GM12878 (cell line): ENCODE results near the gene SLC3A2. TPM values are rescaled to one million over a fixed set of nuclear protein-coding genes. Genes with fewer than 3 reads are reported as not detected.

Experiments
- ATAC-seq: fragments of 200-7000 bp; cut with Tn5 transposase; 3 replicates; pipeline ENCODE4 v1.9.1; 2020; ENCODE audit warnings: mild to moderate bottlenecking, moderate library complexity
- BruUV-seq: library from RNA; stranded (reverse); fragments of 400-500 nt; replicated peaks from 2 replicates; lab custom pipeline; 2021; lab: Mats Ljungman, UMichigan
- CTCF ChIA-PET: fragments of 300-600 bp; sonication (Branson Sonifier 250); formaldehyde crosslinking; extraction: SDS; loops from one replicate; lab custom pipeline; 2021; ENCODE audit warnings: inconsistent platforms; lab: Yijun Ruan, JAX
- POLR2A ChIA-PET: fragments of 350-600 bp; formaldehyde crosslinking; extraction: SDS; loops from one replicate; lab custom pipeline; 2021; ENCODE audit warnings: inconsistent platforms; lab: Charles Lee
- RAD21 ChIA-PET: fragments of 300-600 bp; sonication (Branson Sonifier 250); formaldehyde crosslinking; loops from one replicate; lab custom pipeline; 2023; ENCODE audit warnings: antibody characterized with exemption; ENCODE audit not compliant: unreplicated experiment; lab: Charles Lee
- SMC1A ChIA-PET: fragments of 300-600 bp; sonication (Branson Sonifier 250); formaldehyde crosslinking; loops from one replicate; lab custom pipeline; 2023; ENCODE audit not compliant: unreplicated experiment, uncharacterized antibody; lab: Charles Lee
- DNase-seq: peaks from one replicate; pipeline ENCODE4 v3.0.0-alpha.2; 2011; ENCODE audit warnings: low read depth, low spot score
- FAIRE-seq: peaks from 3 replicates; lab custom pipeline; 2011; peaks lifted over from hg19 to GRCh38; lab: Jason Lieb, UNC
- H2AFZ ChIP-seq: 2 replicates; pipeline ENCODE4 v1.6.0; 2011; ENCODE audit warnings: low read depth, low read length, control low read depth; ENCODE audit not compliant: control insufficient read depth
- H3K27ac ChIP-seq: 2 replicates; pipeline ENCODE4 v1.5.1; 2011; ENCODE audit warnings: control low read depth; ENCODE audit not compliant: control insufficient read depth, insufficient read depth
- H3K27me3 ChIP-seq, 2 experiments: replicated peaks in 1 of 2; 2 replicates each; pipeline versions ENCODE4 v1.6.0 to v1.6.1; 2011; ENCODE audit warnings: low read length in 1 of 2; ENCODE audit not compliant: control insufficient read depth in 2 of 2, insufficient read depth in 2 of 2
- H3K36me3 ChIP-seq, 2 experiments: 2 replicates each; pipeline ENCODE4 v1.5.1; 2011; ENCODE audit warnings: low read length in 1 of 2; ENCODE audit not compliant: control insufficient read depth in 2 of 2, insufficient read depth in 2 of 2
- H3K4me1 ChIP-seq: 2 replicates; pipeline ENCODE4 v1.6.1; 2011; ENCODE audit warnings: mild to moderate bottlenecking, low read length, moderate library complexity, mixed read lengths; ENCODE audit not compliant: control insufficient read depth, insufficient read depth
- H3K4me2 ChIP-seq: 2 replicates; pipeline ENCODE4 v1.6.0; 2011; ENCODE audit warnings: control low read depth; ENCODE audit not compliant: control insufficient read depth, insufficient read depth
- H3K4me3 ChIP-seq: fragments of 200-600 bp; sonication (generic); 2 replicates; pipeline ENCODE4 v1.5.1; 2016
- H3K79me2 ChIP-seq: 2 replicates; pipeline ENCODE4 v1.6.0; 2011; ENCODE audit warnings: low read length; ENCODE audit not compliant: control insufficient read depth, insufficient read depth
- H3K9ac ChIP-seq: 2 replicates; pipeline ENCODE4 v1.8.0; 2011; ENCODE audit warnings: low read length, control low read depth, mixed read lengths; ENCODE audit not compliant: control insufficient read depth, insufficient read depth
- H3K9me3 ChIP-seq: replicated peaks from 3 replicates; pipeline ENCODE4 v1.5.1; 2011; ENCODE audit warnings: mild to moderate bottlenecking, low read length; ENCODE audit not compliant: control insufficient read depth, insufficient read depth
- H4K20me1 ChIP-seq: 2 replicates; pipeline ENCODE4 v1.6.0; 2011; ENCODE audit not compliant: control insufficient read depth, insufficient read depth
- EZH2 ChIP-seq: IDR thresholded peaks from 2 replicates; pipeline ENCODE4 v1.6.1; 2012; ENCODE audit warnings: low read depth, mild to moderate bottlenecking, control low read depth, inconsistent platforms, low read length, borderline replicate concordance; ENCODE audit not compliant: control insufficient read depth
- HDAC2 ChIP-seq: fragments of 200-600 bp; sonication (generic); IDR thresholded peaks from 2 replicates; pipeline ENCODE4 v1.6.1; 2017
- IKZF1 ChIP-seq: fragments of 450-650 bp; conservative IDR thresholded peaks from 2 replicates; pipeline ENCODE4 v1.6.1; 2017; ENCODE audit warnings: antibody characterized with exemption, mild to moderate bottlenecking
- IKZF2 ChIP-seq, 2 experiments: fragments of 450-650 bp; IDR thresholded peaks; 2 replicates each; pipeline ENCODE4 v1.6.1; 2017; ENCODE audit warnings: mild to moderate bottlenecking in 2 of 2, moderate library complexity in 2 of 2
- KAT2A ChIP-seq: conservative IDR thresholded peaks from 2 replicates; pipeline ENCODE4 v1.6.1; 2011; ENCODE audit warnings: low read depth, low read length; ENCODE audit not compliant: control insufficient read depth
- MTA3 ChIP-seq: IDR thresholded peaks from 2 replicates; pipeline ENCODE4 v1.6.1; 2012; ENCODE audit warnings: low read length, inconsistent platforms, borderline replicate concordance
- MXI1 ChIP-seq: fragments of 150-350 bp; IDR thresholded peaks from 2 replicates; pipeline ENCODE4 v1.6.1; 2011; ENCODE audit warnings: low read depth, mild to moderate bottlenecking, inconsistent platforms, low read length, improper control_type of control experiment
- NBN ChIP-seq: fragments of 450-650 bp; IDR thresholded peaks from 2 replicates; pipeline ENCODE4 v1.6.1; 2016
- NR2F1 ChIP-seq: fragments of 450-650 bp; conservative IDR thresholded peaks from 2 replicates; pipeline ENCODE4 v1.6.1; 2017; ENCODE audit warnings: mild to moderate bottlenecking
- NRF1 ChIP-seq: conservative IDR thresholded peaks from 2 replicates; pipeline ENCODE4 v1.6.1; 2011; ENCODE audit warnings: mild to moderate bottlenecking, low read depth, low read length, improper control_type of control experiment
- POU2F2 ChIP-seq: IDR thresholded peaks from 3 replicates; pipeline ENCODE4 v1.6.1; 2011; ENCODE audit warnings: low read depth, mild to moderate bottlenecking, low read length, borderline replicate concordance
- RFX5 ChIP-seq: IDR thresholded peaks from 2 replicates; pipeline ENCODE4 v1.6.1; 2011; ENCODE audit warnings: low read depth, low read length, improper control_type of control experiment
- SP1 ChIP-seq: IDR thresholded peaks from one replicate; pipeline ENCODE4 v1.6.1; 2011; ENCODE audit warnings: low read depth, low read length
- SRF ChIP-seq, 2 experiments: IDR thresholded peaks; 2 replicates each; pipeline ENCODE4 v1.6.1; 2011; ENCODE audit warnings: low read depth in 2 of 2, low read length in 2 of 2, mild to moderate bottlenecking in 1 of 2, moderate library complexity in 1 of 2
- SUZ12 ChIP-seq: fragments of 200-600 bp; sonication (generic); IDR thresholded peaks from one replicate; pipeline ENCODE4 v1.6.1; 2018; ENCODE audit warnings: antibody characterized with exemption, mild to moderate bottlenecking; ENCODE audit not compliant: unreplicated experiment
- ZNF217 ChIP-seq: fragments of 450-650 bp; IDR thresholded peaks from 2 replicates; pipeline ENCODE4 v1.6.1; 2017; ENCODE audit warnings: antibody characterized with exemption, mild to moderate bottlenecking
- WGBS: methylation state at CpG from one replicate; pipeline ENCODE4 v1.1.6; 2016; ENCODE audit warnings: low lambda C conversion rate; ENCODE audit not compliant: insufficient replicate concordance, insufficient coverage; ENCODE audit errors: missing lambda C conversion rate; 5-methylcytosine and 5-hydroxymethylcytosine counted together
- in situ Hi-C: fragments of 300-500 bp; cut with MboI; formaldehyde crosslinking; loops from 9 replicates; pipeline ENCODE4 v1.14.3; 2018; ENCODE audit warnings: mixed read lengths
- intact Hi-C: fragments of 100-400 bp; cut with micrococcal nuclease; formaldehyde crosslinking; loops from one replicate; pipeline ENCODE4 v1.14.2; 2022; ENCODE audit not compliant: unreplicated experiment
- polyA plus RNA-seq, 11 experiments: library from polyadenylated mRNA; depleted of rRNA in 4 of 11; unstranded in 6 of 11; stranded (reverse) in 5 of 11; fragments of >200 nt; fragmentation: Nextera tagmentation in 4 of 11; fragmentation: Illumina TruSeq in 1 of 11; extraction: Ambion mirVana in 4 of 11; extraction: Trizol in 1 of 11; gene quantifications; 1 replicate in 1 of 11; 2 replicates in 10 of 11; pipeline versions ENCODE4 v1.2.1 to v1.2.3, GENCODE V29; 2011 to 2016; ENCODE audit warnings: inconsistent platforms in 2 of 11, missing spikeins in 2 of 11, low read depth in 1 of 11
- total RNA-seq, 4 experiments: library from RNA; depleted of rRNA in 3 of 4; stranded (reverse); fragments of >200 nt in 3 of 4; fragmentation: Illumina TruSeq in 1 of 4; extraction: Trizol in 1 of 4; gene quantifications; 2 replicates each; pipeline versions ENCODE4 v1.2.1 to v1.2.3, GENCODE V29; 2013 to 2021
- TF ChIP-seq, protein P1 (sequence below): fragments of 450-650 bp; IDR thresholded peaks from 2 replicates; pipeline ENCODE4 v1.6.1; 2018; ENCODE audit warnings: borderline replicate concordance, mild to moderate bottlenecking; ENCODE audit not compliant: partially characterized antibody
- TF ChIP-seq, protein P2 (sequence below): fragments of 450-650 bp; IDR thresholded peaks from 2 replicates; pipeline ENCODE4 v1.6.1; 2014; ENCODE audit warnings: mild to moderate bottlenecking
- TF ChIP-seq, protein P3 (sequence below): fragments of 450-650 bp; IDR thresholded peaks from 2 replicates; pipeline ENCODE4 v1.6.1; 2017; ENCODE audit warnings: borderline replicate concordance

The SLC3A2 gene
- total and polyA plus RNA-seq, 10 of the 15 experiments (the other 5 are each of a cell fraction or from before 2014, with no cell fraction given) = 6.9 to 158 (median 106) TPM

- TF ChIP-seq SP1 = no peak
- no peak for TF ChIP-seq SUZ12
- TF ChIP-seq, protein P1, sequence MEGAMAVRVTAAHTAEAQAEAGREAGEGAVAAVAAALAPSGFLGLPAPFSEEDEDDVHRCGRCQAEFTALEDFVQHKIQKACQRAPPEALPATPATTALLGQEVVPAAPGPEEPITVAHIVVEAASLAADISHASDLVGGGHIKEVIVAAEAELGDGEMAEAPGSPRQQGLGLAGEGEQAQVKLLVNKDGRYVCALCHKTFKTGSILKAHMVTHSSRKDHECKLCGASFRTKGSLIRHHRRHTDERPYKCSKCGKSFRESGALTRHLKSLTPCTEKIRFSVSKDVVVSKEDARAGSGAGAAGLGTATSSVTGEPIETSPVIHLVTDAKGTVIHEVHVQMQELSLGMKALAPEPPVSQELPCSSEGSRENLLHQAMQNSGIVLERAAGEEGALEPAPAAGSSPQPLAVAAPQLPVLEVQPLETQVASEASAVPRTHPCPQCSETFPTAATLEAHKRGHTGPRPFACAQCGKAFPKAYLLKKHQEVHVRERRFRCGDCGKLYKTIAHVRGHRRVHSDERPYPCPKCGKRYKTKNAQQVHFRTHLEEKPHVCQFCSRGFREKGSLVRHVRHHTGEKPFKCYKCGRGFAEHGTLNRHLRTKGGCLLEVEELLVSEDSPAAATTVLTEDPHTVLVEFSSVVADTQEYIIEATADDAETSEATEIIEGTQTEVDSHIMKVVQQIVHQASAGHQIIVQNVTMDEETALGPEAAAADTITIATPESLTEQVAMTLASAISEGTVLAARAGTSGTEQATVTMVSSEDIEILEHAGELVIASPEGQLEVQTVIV = no peak
Observed at GRCh38 chr11:62892077-62892922, 11.6 kb downstream of the SLC3A2 start (continued).

- no peak overlapping the region for H3K27ac ChIP-seq
- H3K36me3 ChIP-seq = no peaks in the 10 kb centered on the region
- WGBS = 80% methylated on average over 6 of the region's 6 CpGs
- POLR2A ChIA-PET = no interaction called here
- H3K27me3 ChIP-seq = no peaks in the 10 kb centered on the region
- no peak overlapping the region for H3K4me2 ChIP-seq
- DNase-seq = no peak
- no peak for TF ChIP-seq MTA3
- TF ChIP-seq EZH2 = no peak
- no peak for TF ChIP-seq RFX5
- TF ChIP-seq, protein P2, sequence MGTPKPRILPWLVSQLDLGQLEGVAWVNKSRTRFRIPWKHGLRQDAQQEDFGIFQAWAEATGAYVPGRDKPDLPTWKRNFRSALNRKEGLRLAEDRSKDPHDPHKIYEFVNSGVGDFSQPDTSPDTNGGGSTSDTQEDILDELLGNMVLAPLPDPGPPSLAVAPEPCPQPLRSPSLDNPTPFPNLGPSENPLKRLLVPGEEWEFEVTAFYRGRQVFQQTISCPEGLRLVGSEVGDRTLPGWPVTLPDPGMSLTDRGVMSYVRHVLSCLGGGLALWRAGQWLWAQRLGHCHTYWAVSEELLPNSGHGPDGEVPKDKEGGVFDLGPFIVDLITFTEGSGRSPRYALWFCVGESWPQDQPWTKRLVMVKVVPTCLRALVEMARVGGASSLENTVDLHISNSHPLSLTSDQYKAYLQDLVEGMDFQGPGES = no peak
- TF ChIP-seq POU2F2 = no peak
- TF ChIP-seq MXI1 = no peak
- TF ChIP-seq, protein P3, sequence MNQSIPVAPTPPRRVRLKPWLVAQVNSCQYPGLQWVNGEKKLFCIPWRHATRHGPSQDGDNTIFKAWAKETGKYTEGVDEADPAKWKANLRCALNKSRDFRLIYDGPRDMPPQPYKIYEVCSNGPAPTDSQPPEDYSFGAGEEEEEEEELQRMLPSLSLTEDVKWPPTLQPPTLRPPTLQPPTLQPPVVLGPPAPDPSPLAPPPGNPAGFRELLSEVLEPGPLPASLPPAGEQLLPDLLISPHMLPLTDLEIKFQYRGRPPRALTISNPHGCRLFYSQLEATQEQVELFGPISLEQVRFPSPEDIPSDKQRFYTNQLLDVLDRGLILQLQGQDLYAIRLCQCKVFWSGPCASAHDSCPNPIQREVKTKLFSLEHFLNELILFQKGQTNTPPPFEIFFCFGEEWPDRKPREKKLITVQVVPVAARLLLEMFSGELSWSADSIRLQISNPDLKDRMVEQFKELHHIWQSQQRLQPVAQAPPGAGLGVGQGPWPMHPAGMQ = no peak
- no peak for TF ChIP-seq HDAC2
- no peak for TF ChIP-seq NR2F1
- no peak for TF ChIP-seq NBN
- TF ChIP-seq KAT2A = no peak
- no peak for TF ChIP-seq IKZF2 (IDR thresholded peaks at IDR 0.05)
- no peak for TF ChIP-seq NRF1
- TF ChIP-seq IKZF1 = no peak
- TF ChIP-seq ZNF217 = no peak
- no peak for TF ChIP-seq SRF (IDR thresholded peaks at IDR 0.05; ENCODE audit: low read depth in 2 of 2, low read length in 2 of 2)
- TF ChIP-seq, all 136 proteins: peak for 0
- intact Hi-C loops = no loop called here
- no TSS peak for BruUV-seq
- Histone ChIP-seq H3K4me3 (no peak overlapping the region), H2AFZ (no peak overlapping the region), H3K9me3 (no peaks in the 10 kb centered on the region), H3K4me1 (no peaks in the 10 kb centered on the region), H3K9ac (no peak overlapping the region), H3K79me2 (no peaks in the 10 kb centered on the region), H4K20me1 (no peaks in the 10 kb centered on the region)
- RAD21 ChIA-PET = no interaction called here
- no peak for ATAC-seq
- in situ Hi-C loops = no loop called here
- no peak for FAIRE-seq
- CTCF ChIA-PET = interaction anchor here (2.1 kb wide), 1 partner anchor 10 kb away, joined by 11 read pairs; no protein-coding TSS in a partner anchor
- SMC1A ChIA-PET = interaction anchor here (1.2 kb wide), 1 partner anchor 12 kb away, joined by 3 read pairs; no protein-coding TSS in a partner anchor
Observed at GRCh38 chr11:62895501-62895900, 14.8 kb downstream of the SLC3A2 start.
